A673 (cell line): Measurements from ENCODE around the gene CD300LF.

Source experiments
- EZH2 ChIP-seq: fragments of 200-600 bp; sonication (generic); IDR thresholded peaks from 2 replicates; pipeline ENCODE4 v1.6.1; 2017; ENCODE audit warnings: borderline replicate concordance, low read depth, mild to moderate bottlenecking, mixed read lengths, antibody characterized with exemption, low read length; ENCODE audit not compliant: poor library complexity, severe bottlenecking
- TF ChIP-seq, protein P1 (sequence below): fragments of 300-800, 200-600 bp; sonication (generic); conservative IDR thresholded peaks from 2 replicates; pipeline ENCODE4 v1.5.1; 2017; ENCODE audit warnings: low read depth, mild to moderate bottlenecking, antibody characterized with exemption, low read length, moderate library complexity, mixed read lengths

DNA sequence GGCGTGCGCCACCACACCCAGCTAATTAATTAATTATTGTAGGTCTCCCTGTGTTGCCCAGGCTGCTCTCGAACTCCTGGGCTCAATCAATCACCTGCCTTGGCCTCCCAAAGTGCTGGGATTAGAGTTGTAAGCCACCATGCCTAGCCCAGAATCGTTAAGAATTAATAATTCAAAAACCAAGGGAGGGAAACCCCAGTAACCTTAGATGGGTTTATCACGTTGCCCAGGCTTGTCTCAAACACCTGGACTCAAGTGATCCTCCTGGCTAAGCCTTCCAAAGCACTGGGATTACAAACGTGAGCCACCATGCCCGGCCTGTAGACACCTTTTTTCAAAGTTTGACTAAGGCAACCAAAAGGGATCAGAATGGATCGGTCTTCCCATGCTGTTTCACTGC, 21.6 kb downstream of the CD300LF start:
- TF ChIP-seq, protein P1, sequence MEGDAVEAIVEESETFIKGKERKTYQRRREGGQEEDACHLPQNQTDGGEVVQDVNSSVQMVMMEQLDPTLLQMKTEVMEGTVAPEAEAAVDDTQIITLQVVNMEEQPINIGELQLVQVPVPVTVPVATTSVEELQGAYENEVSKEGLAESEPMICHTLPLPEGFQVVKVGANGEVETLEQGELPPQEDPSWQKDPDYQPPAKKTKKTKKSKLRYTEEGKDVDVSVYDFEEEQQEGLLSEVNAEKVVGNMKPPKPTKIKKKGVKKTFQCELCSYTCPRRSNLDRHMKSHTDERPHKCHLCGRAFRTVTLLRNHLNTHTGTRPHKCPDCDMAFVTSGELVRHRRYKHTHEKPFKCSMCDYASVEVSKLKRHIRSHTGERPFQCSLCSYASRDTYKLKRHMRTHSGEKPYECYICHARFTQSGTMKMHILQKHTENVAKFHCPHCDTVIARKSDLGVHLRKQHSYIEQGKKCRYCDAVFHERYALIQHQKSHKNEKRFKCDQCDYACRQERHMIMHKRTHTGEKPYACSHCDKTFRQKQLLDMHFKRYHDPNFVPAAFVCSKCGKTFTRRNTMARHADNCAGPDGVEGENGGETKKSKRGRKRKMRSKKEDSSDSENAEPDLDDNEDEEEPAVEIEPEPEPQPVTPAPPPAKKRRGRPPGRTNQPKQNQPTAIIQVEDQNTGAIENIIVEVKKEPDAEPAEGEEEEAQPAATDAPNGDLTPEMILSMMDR: no peak
- no peak for TF ChIP-seq EZH2
